Measurements from ENCODE around the gene NIT2. TPM values are rescaled to one million over a fixed set of nuclear protein-coding genes. Genes with fewer than 3 reads are reported as not detected.

The NIT2 gene
- total RNA-seq, 1 experiment from 2014 or later: 63.1 TPM

DNA sequence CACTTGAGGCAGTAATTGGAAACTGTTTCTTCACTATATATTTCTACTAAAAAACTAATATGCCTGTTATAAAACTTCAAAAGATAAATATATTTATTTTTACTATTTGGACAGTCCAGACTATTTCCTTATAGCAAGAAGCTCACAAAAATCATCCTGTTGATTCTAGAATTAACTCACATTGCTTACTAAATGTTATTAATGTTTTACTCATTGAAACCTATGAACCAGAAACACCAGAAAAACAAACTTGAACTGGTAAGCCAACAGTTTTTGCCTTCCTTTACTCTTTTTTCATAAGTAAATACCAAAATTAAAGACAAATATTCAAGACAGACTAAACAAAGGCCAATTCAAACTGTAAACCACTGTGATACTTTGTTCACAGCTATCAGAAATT lies 40.0 kb downstream of the NIT2 start:
- DNase-seq: no peak
- ATAC-seq: peak; percentile 46
- intact Hi-C loops (cut with micrococcal nuclease): no loop called here
- Histone ChIP-seq H3K27me3 (ENCODE audit: low read length) (no peaks in the 10 kb centered on the region), H3K27ac (ENCODE audit: low read length) (no peak overlapping the region), H3K79me2 (ENCODE audit: low read length) (no peaks in the 10 kb centered on the region; the same call in 1 of the 2 replicates), H3K4me3 (ENCODE audit: low read length) (no peak overlapping the region), H4K20me1 (ENCODE audit: low read length) (no peaks in the 10 kb centered on the region), H3K36me3 (ENCODE audit: low read depth, low read length) (peaks cover 74% of the 10 kb centered on the region), H2AFZ (ENCODE audit: low read length) (no peak overlapping the region), H3K9me3 (ENCODE audit: low read length) (no peaks in the 10 kb centered on the region), H3K4me1 (ENCODE audit: insufficient read depth, low read length) (0 out of 2 replicates have a peak, but pooled peaks cover 2% of the 10 kb centered on the region), H3F3A (ENCODE audit: low read length, unreplicated experiment) (peaks cover 5% of the 10 kb centered on the region), H3K9ac (ENCODE audit: low read length) (no peak overlapping the region), H3K9me2 (replicated peaks; ENCODE audit: low read length) (no peaks in the 10 kb centered on the region), H3K4me2 (ENCODE audit: low read length) (no peak overlapping the region)
- ChIA-PET CTCF (interaction anchor here (0.6 kb wide), 1 partner anchor 543 kb away, joined by 3 read pairs; no protein-coding TSS in a partner anchor), POLR2A (ENCODE audit: unreplicated experiment) (interaction anchor here (0.6 kb wide), 1 partner anchor 50 kb away, joined by 4 read pairs; no protein-coding TSS in a partner anchor)
- BruUV-seq (replicated peaks): no TSS peak
- TF ChIP-seq CTCF (conservative IDR thresholded peaks at IDR 0.05; ENCODE audit: low read depth, low read length) (no peak), EZH2phosphoT487 (IDR thresholded peaks at IDR 0.05; ENCODE audit: borderline replicate concordance, low read length) (no peak), EZH2 (IDR thresholded peaks at IDR 0.05; ENCODE audit: low read length, unreplicated experiment) (no peak)

GRCh38 chr3:100376301-100376700 lies 41.7 kb downstream of the NIT2 start:
- intact Hi-C loops (cut with micrococcal nuclease): no loop called here
- no peak overlapping the region for H3K4me2 ChIP-seq (ENCODE audit: low read length)
- peaks cover 5% of the 10 kb centered on the region for H3F3A ChIP-seq (ENCODE audit: low read length, unreplicated experiment)
- CTCF ChIA-PET: no interaction called here
- TF ChIP-seq CTCF (conservative IDR thresholded peaks at IDR 0.05; ENCODE audit: low read depth, low read length) (no peak), EZH2 (IDR thresholded peaks at IDR 0.05; ENCODE audit: low read length, unreplicated experiment) (no peak), EZH2phosphoT487 (IDR thresholded peaks at IDR 0.05; ENCODE audit: borderline replicate concordance, low read length) (no peak)
- H3K4me3 ChIP-seq (ENCODE audit: low read length): no peak overlapping the region
- ATAC-seq: no peak
- BruUV-seq (replicated peaks): no TSS peak
- H3K36me3 ChIP-seq (ENCODE audit: low read depth, low read length): peaks cover 77% of the 10 kb centered on the region
- no peaks in the 10 kb centered on the region for H4K20me1 ChIP-seq (ENCODE audit: low read length)
- H2AFZ ChIP-seq (ENCODE audit: low read length): no peak overlapping the region
- POLR2A ChIA-PET (ENCODE audit: unreplicated experiment): no interaction called here
- H3K9ac ChIP-seq (ENCODE audit: low read length): no peak overlapping the region
- H3K9me3 ChIP-seq (ENCODE audit: low read length): no peaks in the 10 kb centered on the region
- no peak overlapping the region for H3K27ac ChIP-seq (ENCODE audit: low read length)
- peaks cover 5% of the 10 kb centered on the region; the same call in 1 of the 2 replicates for H3K79me2 ChIP-seq (ENCODE audit: low read length)
- DNase-seq: no peak
- no peaks in the 10 kb centered on the region for H3K4me1 ChIP-seq (ENCODE audit: insufficient read depth, low read length)
- H3K9me2 ChIP-seq (replicated peaks; ENCODE audit: low read length): no peaks in the 10 kb centered on the region
- no peaks in the 10 kb centered on the region for H3K27me3 ChIP-seq (ENCODE audit: low read length)

- Histone ChIP-seq H3K9me2 (replicated peaks; ENCODE audit: low read length) (no peaks in the 10 kb centered on the region), H3F3A (ENCODE audit: low read length, unreplicated experiment) (peaks cover 4% of the 10 kb centered on the region), H3K9me3 (ENCODE audit: low read length) (0 out of 2 replicates have a peak, but pooled peaks cover 5% of the 10 kb centered on the region), H3K9ac (ENCODE audit: low read length) (no peak overlapping the region), H3K4me1 (ENCODE audit: insufficient read depth, low read length) (peaks cover 20% of the 10 kb centered on the region), H3K27ac (ENCODE audit: low read length) (no peak overlapping the region), H3K36me3 (ENCODE audit: low read depth, low read length) (peaks cover 70% of the 10 kb centered on the region), H3K27me3 (ENCODE audit: low read length) (no peaks in the 10 kb centered on the region), H3K4me3 (ENCODE audit: low read length) (no peak overlapping the region), H3K79me2 (ENCODE audit: low read length) (peaks cover 70% of the 10 kb centered on the region), H2AFZ (ENCODE audit: low read length) (no peak overlapping the region), H4K20me1 (ENCODE audit: low read length) (peaks cover 29% of the 10 kb centered on the region), H3K4me2 (ENCODE audit: low read length) (no peak overlapping the region)
- CTCF ChIA-PET: interaction anchor here (0.6 kb wide), 1 partner anchor 47 kb away, joined by 3 read pairs; no protein-coding TSS in a partner anchor
- ATAC-seq (no peak), DNase-seq (no peak)
- intact Hi-C loops (cut with micrococcal nuclease): no loop called here
- BruUV-seq (replicated peaks): no TSS peak
- POLR2A ChIA-PET (ENCODE audit: unreplicated experiment): no interaction called here
- TF ChIP-seq EZH2 (IDR thresholded peaks at IDR 0.05; ENCODE audit: low read length, unreplicated experiment): no peak
- no peak for TF ChIP-seq CTCF (conservative IDR thresholded peaks at IDR 0.05; ENCODE audit: low read depth, low read length)
- TF ChIP-seq EZH2phosphoT487 (IDR thresholded peaks at IDR 0.05; ENCODE audit: borderline replicate concordance, low read length): no peak
These were observed 50.4 kb downstream of the NIT2 start for GRCh38 chr3:100384733-100385525.
